GM23338 (cell line): ENCODE measurements around the gene PLK2.

Experiments used
- JUNB ChIP-seq: IDR thresholded peaks from one replicate; pipeline ENCODE4 v1.6.1; 2016; ENCODE audit warnings: antibody characterized with exemption; ENCODE audit not compliant: unreplicated experiment
- TF ChIP-seq, protein P1 (sequence below), 2 experiments: fragments of 200-600 bp in 1 of 2; sonication (generic) in 1 of 2; conservative IDR thresholded peaks; 2 replicates each; pipeline versions ENCODE4 v1.5.1 to v1.6.1; 2016 to 2017; ENCODE audit warnings: antibody characterized with exemption in 2 of 2, low read depth in 2 of 2, mild to moderate bottlenecking in 2 of 2, moderate library complexity in 1 of 2

- TF ChIP-seq JUNB, result no peak
- TF ChIP-seq, protein P1, sequence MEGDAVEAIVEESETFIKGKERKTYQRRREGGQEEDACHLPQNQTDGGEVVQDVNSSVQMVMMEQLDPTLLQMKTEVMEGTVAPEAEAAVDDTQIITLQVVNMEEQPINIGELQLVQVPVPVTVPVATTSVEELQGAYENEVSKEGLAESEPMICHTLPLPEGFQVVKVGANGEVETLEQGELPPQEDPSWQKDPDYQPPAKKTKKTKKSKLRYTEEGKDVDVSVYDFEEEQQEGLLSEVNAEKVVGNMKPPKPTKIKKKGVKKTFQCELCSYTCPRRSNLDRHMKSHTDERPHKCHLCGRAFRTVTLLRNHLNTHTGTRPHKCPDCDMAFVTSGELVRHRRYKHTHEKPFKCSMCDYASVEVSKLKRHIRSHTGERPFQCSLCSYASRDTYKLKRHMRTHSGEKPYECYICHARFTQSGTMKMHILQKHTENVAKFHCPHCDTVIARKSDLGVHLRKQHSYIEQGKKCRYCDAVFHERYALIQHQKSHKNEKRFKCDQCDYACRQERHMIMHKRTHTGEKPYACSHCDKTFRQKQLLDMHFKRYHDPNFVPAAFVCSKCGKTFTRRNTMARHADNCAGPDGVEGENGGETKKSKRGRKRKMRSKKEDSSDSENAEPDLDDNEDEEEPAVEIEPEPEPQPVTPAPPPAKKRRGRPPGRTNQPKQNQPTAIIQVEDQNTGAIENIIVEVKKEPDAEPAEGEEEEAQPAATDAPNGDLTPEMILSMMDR (conservative IDR thresholded peaks at IDR 0.05; ENCODE audit: low read depth in 2 of 2), result no peak
Observed at GRCh38 chr5:58450018-58450417, 9.9 kb downstream of the PLK2 start.
